Gastrocnemius medialis (tissue), 4 donors: ENCODE measurements around the gene RNLS.

Experiments
- CTCF ChIP-seq, 5 experiments: fragments of 450-650 bp in 3 of 5; fragments of 200-600 bp in 2 of 5; sonication (generic) in 2 of 5; IDR thresholded peaks in 4 of 5; conservative IDR thresholded peaks in 1 of 5; 1 replicate in 4 of 5; 2 replicates in 1 of 5; pipeline ENCODE4 v1.5.1; 2016 to 2019; ENCODE audit warnings: antibody characterized with exemption in 5 of 5, mild to moderate bottlenecking in 3 of 5, moderate library complexity in 3 of 5
- POLR2A ChIP-seq, 2 donors: fragments of 450-650 bp; IDR thresholded peaks; one replicate each; pipeline ENCODE4 v1.6.1; 2017; ENCODE audit warnings: antibody characterized with exemption in 2 of 2, mild to moderate bottlenecking in 2 of 2, moderate library complexity in 2 of 2

- no peak for TF ChIP-seq CTCF (IDR thresholded peaks at IDR 0.05 in 4 of 5, conservative IDR thresholded peaks at IDR 0.05 in 1 of 5)
- TF ChIP-seq POLR2A (IDR thresholded peaks at IDR 0.05), result no peak
Measured at GRCh38 chr10:88370713-88371112, 212.4 kb downstream of the RNLS start.
